ENCODE results near the gene ALDH4A1. TPM values are rescaled to one million over a fixed set of nuclear protein-coding genes. Genes with fewer than 3 reads are reported as not detected.
A peak's percentile ranks its signal among the peaks of the same experiment; 100 is the strongest.

Gene ALDH4A1
- total and polyA plus RNA-seq, 10 of the 15 experiments (the other 5 are each of a cell fraction or from before 2014, with no cell fraction given) = 0.06 to 25.5 (median 13.0) TPM

DNA sequence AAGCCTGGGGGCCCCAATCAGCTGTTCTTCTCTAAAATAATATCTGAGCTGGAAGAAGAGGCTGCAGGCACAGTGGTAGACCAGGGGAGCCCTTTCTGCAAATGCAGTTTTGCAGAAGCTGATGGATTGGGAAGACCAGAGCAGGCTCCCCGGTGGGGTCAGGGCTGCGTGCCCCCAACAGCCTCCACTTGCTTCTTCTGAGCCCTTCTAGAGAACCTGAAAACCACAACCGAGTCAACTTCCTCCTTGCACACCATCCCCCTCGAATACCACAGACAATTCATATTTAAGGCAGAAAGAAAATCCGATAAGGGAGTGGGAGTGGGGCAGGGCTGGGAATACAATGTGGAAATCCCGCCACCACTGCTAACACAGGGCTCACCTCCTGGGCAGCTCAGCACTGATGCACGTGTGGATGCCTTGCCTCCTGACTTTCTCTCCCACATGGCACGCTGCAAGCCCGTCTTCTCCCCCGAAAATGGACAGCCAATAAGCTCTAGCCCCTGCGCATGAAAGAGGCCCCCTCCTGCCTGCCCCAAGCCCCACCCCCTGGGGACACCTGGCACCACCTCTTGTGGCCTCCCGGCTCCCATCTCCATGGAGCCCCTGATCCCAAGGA lies 25.4 kb upstream of the ALDH4A1 start (continued):
- TF ChIP-seq, protein P1, sequence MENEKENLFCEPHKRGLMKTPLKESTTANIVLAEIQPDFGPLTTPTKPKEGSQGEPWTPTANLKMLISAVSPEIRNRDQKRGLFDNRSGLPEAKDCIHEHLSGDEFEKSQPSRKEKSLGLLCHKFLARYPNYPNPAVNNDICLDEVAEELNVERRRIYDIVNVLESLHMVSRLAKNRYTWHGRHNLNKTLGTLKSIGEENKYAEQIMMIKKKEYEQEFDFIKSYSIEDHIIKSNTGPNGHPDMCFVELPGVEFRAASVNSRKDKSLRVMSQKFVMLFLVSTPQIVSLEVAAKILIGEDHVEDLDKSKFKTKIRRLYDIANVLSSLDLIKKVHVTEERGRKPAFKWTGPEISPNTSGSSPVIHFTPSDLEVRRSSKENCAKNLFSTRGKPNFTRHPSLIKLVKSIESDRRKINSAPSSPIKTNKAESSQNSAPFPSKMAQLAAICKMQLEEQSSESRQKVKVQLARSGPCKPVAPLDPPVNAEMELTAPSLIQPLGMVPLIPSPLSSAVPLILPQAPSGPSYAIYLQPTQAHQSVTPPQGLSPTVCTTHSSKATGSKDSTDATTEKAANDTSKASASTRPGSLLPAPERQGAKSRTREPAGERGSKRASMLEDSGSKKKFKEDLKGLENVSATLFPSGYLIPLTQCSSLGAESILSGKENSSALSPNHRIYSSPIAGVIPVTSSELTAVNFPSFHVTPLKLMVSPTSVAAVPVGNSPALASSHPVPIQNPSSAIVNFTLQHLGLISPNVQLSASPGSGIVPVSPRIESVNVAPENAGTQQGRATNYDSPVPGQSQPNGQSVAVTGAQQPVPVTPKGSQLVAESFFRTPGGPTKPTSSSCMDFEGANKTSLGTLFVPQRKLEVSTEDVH (IDR thresholded peaks at IDR 0.05; ENCODE audit: low read depth, partially characterized antibody) = no peak
- TF ChIP-seq, protein P2, sequence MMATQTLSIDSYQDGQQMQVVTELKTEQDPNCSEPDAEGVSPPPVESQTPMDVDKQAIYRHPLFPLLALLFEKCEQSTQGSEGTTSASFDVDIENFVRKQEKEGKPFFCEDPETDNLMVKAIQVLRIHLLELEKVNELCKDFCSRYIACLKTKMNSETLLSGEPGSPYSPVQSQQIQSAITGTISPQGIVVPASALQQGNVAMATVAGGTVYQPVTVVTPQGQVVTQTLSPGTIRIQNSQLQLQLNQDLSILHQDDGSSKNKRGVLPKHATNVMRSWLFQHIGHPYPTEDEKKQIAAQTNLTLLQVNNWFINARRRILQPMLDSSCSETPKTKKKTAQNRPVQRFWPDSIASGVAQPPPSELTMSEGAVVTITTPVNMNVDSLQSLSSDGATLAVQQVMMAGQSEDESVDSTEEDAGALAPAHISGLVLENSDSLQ (IDR thresholded peaks at IDR 0.05) = no peak
- no peak for TF ChIP-seq MXI1 (IDR thresholded peaks at IDR 0.05; ENCODE audit: low read depth, low read length)
- TF ChIP-seq STAT3 (IDR thresholded peaks at IDR 0.05; ENCODE audit: low read depth, low read length) = no peak
- no peak for TF ChIP-seq CEBPB (IDR thresholded peaks at IDR 0.05; ENCODE audit: borderline replicate concordance in 1 of 2, low read depth in 2 of 2, low read length in 2 of 2)
- TF ChIP-seq, protein P3, sequence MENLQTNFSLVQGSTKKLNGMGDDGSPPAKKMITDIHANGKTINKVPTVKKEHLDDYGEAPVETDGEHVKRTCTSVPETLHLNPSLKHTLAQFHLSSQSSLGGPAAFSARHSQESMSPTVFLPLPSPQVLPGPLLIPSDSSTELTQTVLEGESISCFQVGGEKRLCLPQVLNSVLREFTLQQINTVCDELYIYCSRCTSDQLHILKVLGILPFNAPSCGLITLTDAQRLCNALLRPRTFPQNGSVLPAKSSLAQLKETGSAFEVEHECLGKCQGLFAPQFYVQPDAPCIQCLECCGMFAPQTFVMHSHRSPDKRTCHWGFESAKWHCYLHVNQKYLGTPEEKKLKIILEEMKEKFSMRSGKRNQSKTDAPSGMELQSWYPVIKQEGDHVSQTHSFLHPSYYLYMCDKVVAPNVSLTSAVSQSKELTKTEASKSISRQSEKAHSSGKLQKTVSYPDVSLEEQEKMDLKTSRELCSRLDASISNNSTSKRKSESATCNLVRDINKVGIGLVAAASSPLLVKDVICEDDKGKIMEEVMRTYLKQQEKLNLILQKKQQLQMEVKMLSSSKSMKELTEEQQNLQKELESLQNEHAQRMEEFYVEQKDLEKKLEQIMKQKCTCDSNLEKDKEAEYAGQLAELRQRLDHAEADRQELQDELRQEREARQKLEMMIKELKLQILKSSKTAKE (IDR thresholded peaks at IDR 0.05; ENCODE audit: low read depth, poor library complexity, severe bottlenecking) = no peak
- TF ChIP-seq, protein P4, sequence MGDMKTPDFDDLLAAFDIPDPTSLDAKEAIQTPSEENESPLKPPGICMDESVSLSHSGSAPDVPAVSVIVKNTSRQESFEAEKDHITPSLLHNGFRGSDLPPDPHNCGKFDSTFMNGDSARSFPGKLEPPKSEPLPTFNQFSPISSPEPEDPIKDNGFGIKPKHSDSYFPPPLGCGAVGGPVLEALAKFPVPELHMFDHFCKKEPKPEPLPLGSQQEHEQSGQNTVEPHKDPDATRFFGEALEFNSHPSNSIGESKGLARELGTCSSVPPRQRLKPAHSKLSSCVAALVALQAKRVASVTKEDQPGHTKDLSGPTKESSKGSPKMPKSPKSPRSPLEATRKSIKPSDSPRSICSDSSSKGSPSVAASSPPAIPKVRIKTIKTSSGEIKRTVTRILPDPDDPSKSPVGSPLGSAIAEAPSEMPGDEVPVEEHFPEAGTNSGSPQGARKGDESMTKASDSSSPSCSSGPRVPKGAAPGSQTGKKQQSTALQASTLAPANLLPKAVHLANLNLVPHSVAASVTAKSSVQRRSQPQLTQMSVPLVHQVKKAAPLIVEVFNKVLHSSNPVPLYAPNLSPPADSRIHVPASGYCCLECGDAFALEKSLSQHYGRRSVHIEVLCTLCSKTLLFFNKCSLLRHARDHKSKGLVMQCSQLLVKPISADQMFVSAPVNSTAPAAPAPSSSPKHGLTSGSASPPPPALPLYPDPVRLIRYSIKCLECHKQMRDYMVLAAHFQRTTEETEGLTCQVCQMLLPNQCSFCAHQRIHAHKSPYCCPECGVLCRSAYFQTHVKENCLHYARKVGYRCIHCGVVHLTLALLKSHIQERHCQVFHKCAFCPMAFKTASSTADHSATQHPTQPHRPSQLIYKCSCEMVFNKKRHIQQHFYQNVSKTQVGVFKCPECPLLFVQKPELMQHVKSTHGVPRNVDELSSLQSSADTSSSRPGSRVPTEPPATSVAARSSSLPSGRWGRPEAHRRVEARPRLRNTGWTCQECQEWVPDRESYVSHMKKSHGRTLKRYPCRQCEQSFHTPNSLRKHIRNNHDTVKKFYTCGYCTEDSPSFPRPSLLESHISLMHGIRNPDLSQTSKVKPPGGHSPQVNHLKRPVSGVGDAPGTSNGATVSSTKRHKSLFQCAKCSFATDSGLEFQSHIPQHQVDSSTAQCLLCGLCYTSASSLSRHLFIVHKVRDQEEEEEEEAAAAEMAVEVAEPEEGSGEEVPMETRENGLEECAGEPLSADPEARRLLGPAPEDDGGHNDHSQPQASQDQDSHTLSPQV (IDR thresholded peaks at IDR 0.05) = no peak
- no peak for TF ChIP-seq RB1 (IDR thresholded peaks at IDR 0.05; ENCODE audit: borderline replicate concordance)
- peak; percentile 94 for TF ChIP-seq CBFB (IDR thresholded peaks at IDR 0.05; ENCODE audit: low read depth)
- TF ChIP-seq ATF7 (IDR thresholded peaks at IDR 0.05; ENCODE audit: low read depth) = 0 out of 2 replicates have a peak, but pooled peaks have one; percentile 33
- TF ChIP-seq, protein P5, sequence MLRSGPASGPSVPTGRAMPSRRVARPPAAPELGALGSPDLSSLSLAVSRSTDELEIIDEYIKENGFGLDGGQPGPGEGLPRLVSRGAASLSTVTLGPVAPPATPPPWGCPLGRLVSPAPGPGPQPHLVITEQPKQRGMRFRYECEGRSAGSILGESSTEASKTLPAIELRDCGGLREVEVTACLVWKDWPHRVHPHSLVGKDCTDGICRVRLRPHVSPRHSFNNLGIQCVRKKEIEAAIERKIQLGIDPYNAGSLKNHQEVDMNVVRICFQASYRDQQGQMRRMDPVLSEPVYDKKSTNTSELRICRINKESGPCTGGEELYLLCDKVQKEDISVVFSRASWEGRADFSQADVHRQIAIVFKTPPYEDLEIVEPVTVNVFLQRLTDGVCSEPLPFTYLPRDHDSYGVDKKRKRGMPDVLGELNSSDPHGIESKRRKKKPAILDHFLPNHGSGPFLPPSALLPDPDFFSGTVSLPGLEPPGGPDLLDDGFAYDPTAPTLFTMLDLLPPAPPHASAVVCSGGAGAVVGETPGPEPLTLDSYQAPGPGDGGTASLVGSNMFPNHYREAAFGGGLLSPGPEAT (IDR thresholded peaks at IDR 0.05; ENCODE audit: low read depth) = peak; percentile 13; the same call in 1 of the 2 replicates
- no peak for TF ChIP-seq ZNF622 (IDR thresholded peaks at IDR 0.05)
- TF ChIP-seq PAX8 (IDR thresholded peaks at IDR 0.05) = no peak
- no peak for TF ChIP-seq LARP7 (IDR thresholded peaks at IDR 0.05)
- TF ChIP-seq MTA3 (IDR thresholded peaks at IDR 0.05; ENCODE audit: borderline replicate concordance, low read length) = no peak
- TF ChIP-seq ESRRA (IDR thresholded peaks at IDR 0.05; ENCODE audit: low read length) = no peak
